Endothelial cell of umbilical vein (primary cell): ENCODE measurements around the gene DND1. TPM values are rescaled to one million over a fixed set of nuclear protein-coding genes. Genes with fewer than 3 reads are reported as not detected.
"Not testable (repeated sequence)": the region's sequence is repeated elsewhere in the genome, so short reads cannot be mapped to it uniquely, and the experiment has no call there.

Experiments
- BruUV-seq: library from RNA; stranded (reverse); fragments of 400-500 nt; replicated peaks from 2 replicates; lab custom pipeline; 2021; lab: Mats Ljungman, UMichigan
- CTCF ChIA-PET: fragments of 300-600, 350-600 bp; sonication (Branson Sonifier 250); formaldehyde crosslinking; loops from one replicate; lab custom pipeline; 2021; ENCODE audit warnings: antibody characterized with exemption, inconsistent platforms; lab: Charles Lee
- POLR2A ChIA-PET: fragments of 300-600, 350-600 bp; sonication (Branson Sonifier 250); formaldehyde crosslinking; loops from one replicate; lab custom pipeline; 2021; ENCODE audit warnings: antibody characterized with exemption, inconsistent platforms; lab: Charles Lee
- DNase-seq: peaks from one replicate; pipeline ENCODE4 v3.0.0-alpha.2; 2011; ENCODE audit warnings: low read depth, low spot score
- FAIRE-seq: peaks from 2 replicates; lab custom pipeline; 2011; peaks lifted over from hg19 to GRCh38; lab: Jason Lieb, UNC
- H2AFZ ChIP-seq: 2 replicates; pipeline ENCODE4 v1.6.0; 2012; ENCODE audit warnings: low read depth, low read length, control low read depth, inconsistent platforms
- H3K27ac ChIP-seq: 2 replicates; pipeline ENCODE4 v1.5.1; 2011; ENCODE audit warnings: low read depth, mild to moderate bottlenecking, control low read depth, low read length, moderate library complexity; ENCODE audit not compliant: insufficient read depth
- H3K27me3 ChIP-seq, 2 experiments: 2 replicates each; pipeline versions ENCODE4 v1.6.0 to v1.6.1; 2011; ENCODE audit warnings: low read length in 2 of 2, mixed read lengths in 1 of 2; ENCODE audit not compliant: control insufficient read depth in 2 of 2, insufficient read depth in 2 of 2
- H3K36me3 ChIP-seq, 2 experiments: 2 replicates in 1 of 2; 3 replicates in 1 of 2; pipeline ENCODE4 v1.5.1; 2011; ENCODE audit warnings: low read length in 2 of 2, mild to moderate bottlenecking in 1 of 2, moderate library complexity in 1 of 2; ENCODE audit not compliant: control insufficient read depth in 2 of 2, insufficient read depth in 2 of 2; ENCODE audit errors: extremely low read depth in 1 of 2
- H3K4me1 ChIP-seq: 3 replicates; pipeline ENCODE4 v1.5.1; 2011; ENCODE audit warnings: mild to moderate bottlenecking, low read length; ENCODE audit not compliant: control insufficient read depth, insufficient read depth; ENCODE audit errors: extremely low read depth
- H3K4me2 ChIP-seq: 2 replicates; pipeline ENCODE4 v1.6.1; 2011; ENCODE audit warnings: low read length, control low read depth, mixed read lengths; ENCODE audit not compliant: insufficient read depth
- H3K4me3 ChIP-seq, 3 experiments: fragments of 200-600 bp in 1 of 3; sonication (generic), shearing (Covaris generic) in 1 of 3; replicated peaks in 1 of 3; 2 replicates each; pipeline ENCODE4 v1.5.1; 2011 to 2016; ENCODE audit warnings: control low read depth in 3 of 3, low read length in 3 of 3, mild to moderate bottlenecking in 2 of 3, inconsistent platforms in 1 of 3, low read depth in 1 of 3, moderate library complexity in 1 of 3; ENCODE audit not compliant: insufficient read depth in 1 of 3
- H3K79me2 ChIP-seq: 2 replicates; pipeline ENCODE4 v1.6.0; 2012; ENCODE audit warnings: low read length, inconsistent platforms; ENCODE audit not compliant: control insufficient read depth, insufficient read depth
- H3K9ac ChIP-seq: replicated peaks from 2 replicates; pipeline ENCODE3; 2011; ENCODE audit warnings: low read length, control low read depth; ENCODE audit not compliant: insufficient read depth; ENCODE audit errors: extremely low read depth
- H3K9me1 ChIP-seq: replicated peaks from 3 replicates; pipeline ENCODE4 v1.6.0; 2011; ENCODE audit warnings: mild to moderate bottlenecking, low read length; ENCODE audit not compliant: control insufficient read depth, insufficient read depth; ENCODE audit errors: extremely low read depth
- H3K9me3 ChIP-seq: replicated peaks from 2 replicates; pipeline ENCODE4 v1.5.1; 2012; ENCODE audit warnings: low read length, inconsistent platforms; ENCODE audit not compliant: control insufficient read depth, insufficient read depth
- H4K20me1 ChIP-seq: replicated peaks from 2 replicates; pipeline ENCODE3; 2011; ENCODE audit warnings: mild to moderate bottlenecking, low read length; ENCODE audit not compliant: control insufficient read depth, insufficient read depth; ENCODE audit errors: extremely low read depth
- CTCF ChIP-seq, 2 donors: IDR thresholded peaks; 1 replicate in 1 of 2; 2 replicates in 1 of 2; pipeline ENCODE4 v1.5.1; 2011; ENCODE audit warnings: low read length in 2 of 2, mild to moderate bottlenecking in 2 of 2, moderate library complexity in 2 of 2, control low read depth in 1 of 2, inconsistent platforms in 1 of 2, low read depth in 1 of 2; ENCODE audit not compliant: insufficient read depth in 1 of 2; ENCODE audit errors: extremely low read depth in 1 of 2
- EZH2 ChIP-seq: IDR thresholded peaks from 2 replicates; pipeline ENCODE4 v1.6.1; 2012; ENCODE audit warnings: borderline replicate concordance, low read depth, mild to moderate bottlenecking, moderate library complexity, low read length, inconsistent platforms; ENCODE audit not compliant: severe bottlenecking
- FOS ChIP-seq: IDR thresholded peaks from 2 replicates; pipeline ENCODE4 v1.6.1; 2011; ENCODE audit warnings: mild to moderate bottlenecking, low read length, moderate library complexity, borderline replicate concordance; ENCODE audit not compliant: insufficient read depth
- GATA2 ChIP-seq: IDR thresholded peaks from 2 replicates; pipeline ENCODE4 v1.7.0; 2011; ENCODE audit warnings: low read depth, mild to moderate bottlenecking, moderate library complexity, mixed read lengths, low read length; ENCODE audit not compliant: insufficient read length, insufficient read depth
- JUN ChIP-seq: IDR thresholded peaks from 2 replicates; pipeline ENCODE4 v1.6.1; 2011; ENCODE audit warnings: borderline replicate concordance, low read depth; ENCODE audit not compliant: insufficient read length, insufficient read depth
- MAX ChIP-seq: IDR thresholded peaks from 2 replicates; pipeline ENCODE4 v1.6.1; 2011; ENCODE audit not compliant: insufficient read depth, insufficient read length
- MYC ChIP-seq: IDR thresholded peaks from one replicate; pipeline ENCODE4 v1.6.1; 2011; ENCODE audit warnings: mild to moderate bottlenecking, low read depth, low read length
- POLR2A ChIP-seq: IDR thresholded peaks from 2 replicates; pipeline ENCODE4 v1.6.1; 2012; ENCODE audit warnings: low read depth, mild to moderate bottlenecking, control low read depth, low read length
- POLR2AphosphoS5 ChIP-seq: IDR thresholded peaks from 2 replicates; pipeline ENCODE4 v1.6.1; 2012; ENCODE audit warnings: low read depth, mild to moderate bottlenecking, control low read depth, low read length, moderate library complexity; ENCODE audit not compliant: insufficient read depth
- dilution Hi-C: fragments of 300-500 bp; cut with MboI; formaldehyde crosslinking; loops from one replicate; pipeline ENCODE4 v1.15.0; 2019; ENCODE audit warnings: low sequenced_read_pairs; ENCODE audit not compliant: extremely low pct_ligation_motif_present
- intact Hi-C: fragments of 100-400 bp; cut with micrococcal nuclease; formaldehyde crosslinking; loops from one replicate; pipeline ENCODE4 v1.10.0; 2022
- polyA plus RNA-seq, 4 experiments: library from polyadenylated mRNA; depleted of rRNA in 3 of 4; stranded (reverse) in 3 of 4; unstranded in 1 of 4; fragments of >200 nt; gene quantifications; 2 replicates each; pipeline versions ENCODE4 v1.2.1 to v1.2.3, GENCODE V29; 2011 to 2012; ENCODE audit warnings: missing spikeins in 1 of 4
- total RNA-seq: library from RNA; stranded (reverse); gene quantifications from 2 replicates; pipeline ENCODE4 v1.2.3, GENCODE V29; 2021

DND1 gene
- total and polyA plus RNA-seq, 2 donors (not counting 3 experiments of a cell fraction or from before 2014, with no cell fraction given) = 1.1 to 1.2 TPM

- Histone ChIP-seq H3K4me2 (peak within 1 kb of the TSS; percentile 74), H3K27ac (peak within 1 kb of the TSS; percentile 41), H3K36me3 (peaks cover 0 to 10% of the 10 kb centered on the region in 2 experiments), H2AFZ (peak within 1 kb of the TSS; percentile 74), H3K4me1 (peaks cover 11% of the 10 kb centered on the region), H3K79me2 (peaks cover 5% of the 10 kb centered on the region), H3K4me3 (peak within 1 kb of the TSS; percentile 37 to 54 (median 40)), H3K9me3 (no peaks in the 10 kb centered on the region), H3K9me1 (no peaks in the 10 kb centered on the region), H3K9ac (peak within 1 kb of the TSS; percentile 57), H3K27me3 (no peaks in the 10 kb centered on the region), H4K20me1 (no peaks in the 10 kb centered on the region)
- dilution Hi-C loops (no loop called here), intact Hi-C loops (loop anchor here (1.0 to 10.0 kb wide), 8 partner anchors 8 to 395 kb away; partner anchors contain the start of genes ANKHD1, APBB3, EIF4EBP3 and IK)
- CTCF ChIA-PET = interaction anchor here (0.8 to 2.4 kb wide), 16 partner anchors 8 to 403 kb away, joined by 3 to 11 read pairs (median 3); partner anchors contain the start of genes APBB3, EIF4EBP3, IK and NDUFA2
- POLR2A ChIA-PET = interaction anchor here (1.1 kb wide), 2 partner anchors 8 to 92 kb away, joined by 3 to 5 read pairs; partner anchors contain the start of genes EIF4EBP3, IK and NDUFA2
- TF ChIP-seq CTCF (IDR thresholded peaks at IDR 0.05; ENCODE audit: extremely low read depth in 1 of 2, insufficient read depth in 1 of 2, low read depth in 1 of 2, low read length in 2 of 2) = peak; percentile 31 to 74
- peak; percentile 34 for TF ChIP-seq POLR2AphosphoS5
- no peak for TF ChIP-seq MYC
- no peak for TF ChIP-seq GATA2
- no peak for TF ChIP-seq EZH2
- TF ChIP-seq MAX = peak; percentile 44
- TF ChIP-seq FOS = no peak
- no peak for TF ChIP-seq JUN
- peak; percentile 89 for TF ChIP-seq POLR2A
- peak; percentile 94 for FAIRE-seq
- DNase-seq = peak; percentile 96
- no TSS peak for BruUV-seq
Measured at GRCh38 chr5:140639148-140639981, 34.0 kb downstream of the DND1 start, which contains the start of gene TMCO6. Gene TMCO6, plus strand, starts transcription at chr5:140639451. Its CDS starts 77 bp downstream, at chr5:140639528.

GRCh38 chr5:140638898-140639147 lies 34.6 kb downstream of the DND1 start:
- H4K20me1 ChIP-seq, dilution Hi-C loops, FAIRE-seq, H3K36me3 ChIP-seq, H3K9me1 ChIP-seq, H3K9me3 ChIP-seq, DNase-seq, BruUV-seq, H3K27me3 ChIP-seq, H3K79me2 ChIP-seq: not testable (repeated sequence)
- POLR2A ChIA-PET = interaction anchor here (1.1 kb wide), 2 partner anchors 9 to 91 kb away, joined by 3 to 5 read pairs; partner anchors contain the start of genes EIF4EBP3, IK and NDUFA2
- peak overlapping the region in 2 of 3 experiments; percentile 23 to 44 for H3K4me3 ChIP-seq
- intact Hi-C loops = loop anchor here (1.0 to 10.0 kb wide), 8 partner anchors 8 to 394 kb away; partner anchors contain the start of genes ANKHD1, APBB3, EIF4EBP3 and IK
- peak overlapping the region; percentile 55 for H2AFZ ChIP-seq
- peak overlapping the region; percentile 27 for H3K9ac ChIP-seq
- CTCF ChIA-PET = interaction anchor here (0.6 to 2.4 kb wide), 16 partner anchors 9 to 402 kb away, joined by 3 to 11 read pairs (median 4); partner anchors contain the start of genes EIF4EBP3, IK and NDUFA2
- H3K27ac ChIP-seq = peak overlapping the region; percentile 39
- peak overlapping the region; percentile 64 for H3K4me2 ChIP-seq
- peaks cover 11% of the 10 kb centered on the region for H3K4me1 ChIP-seq
